HG03354 (cell line): ENCODE results near the gene RANBP17.
"Not testable (repeated sequence)": the region's sequence is repeated elsewhere in the genome, so short reads cannot be mapped to it uniquely, and the experiment has no call there.

Experiments used
- ATAC-seq: cut with Tn5 transposase; IDR thresholded peaks from one replicate; pipeline ENCODE4 v1.9.1; 2021; ENCODE audit warnings: mild to moderate bottlenecking; ENCODE audit not compliant: unreplicated experiment, poor library complexity, severe bottlenecking

RANBP17 gene

GRCh38 chr5:171269717-171270116, 407.9 kb downstream of the RANBP17 start:
- peak; percentile 66 for ATAC-seq

GRCh38 chr5:171270136-171270535, 408.3 kb downstream of the RANBP17 start:
- no peak for ATAC-seq

- ATAC-seq: no peak
Measured at GRCh38 chr5:171271798-171272197, 410.0 kb downstream of the RANBP17 start.

- ATAC-seq: no peak
Measured at GRCh38 chr5:171272996-171273970, 411.5 kb downstream of the RANBP17 start.

- no peak for ATAC-seq
Measured at GRCh38 chr5:171275841-171276544, 414.2 kb downstream of the RANBP17 start.

GRCh38 chr5:171283753-171284152, 421.9 kb downstream of the RANBP17 start:
- ATAC-seq: no peak

- ATAC-seq: no peak
Measured at GRCh38 chr5:171285465-171285864, 423.6 kb downstream of the RANBP17 start.

GRCh38 chr5:171288066-171288465, 426.2 kb downstream of the RANBP17 start:
- no peak for ATAC-seq

GRCh38 chr5:171291371-171291770, 429.6 kb downstream of the RANBP17 start:
- ATAC-seq: no peak

- ATAC-seq: no peak
Measured at GRCh38 chr5:171295299-171295698, 433.5 kb downstream of the RANBP17 start.

GRCh38 chr5:171295801-171296200, 434.0 kb downstream of the RANBP17 start:
- ATAC-seq: no peak

- not testable (repeated sequence) for ATAC-seq
Measured at GRCh38 chr5:171297941-171298340, 436.1 kb downstream of the RANBP17 start.

GRCh38 chr5:171299228-171299627, 437.4 kb downstream of the RANBP17 start:
- no peak for ATAC-seq

GRCh38 chr5:171299851-171300250, 438.0 kb downstream of the RANBP17 start:
- ATAC-seq: no peak

- ATAC-seq: no peak
Measured at GRCh38 chr5:171300358-171300757, 438.5 kb downstream of the RANBP17 start.

- no peak for ATAC-seq
Measured at GRCh38 chr5:171306166-171306565, 444.3 kb downstream of the RANBP17 start.

- ATAC-seq: no peak
Measured at GRCh38 chr5:171306781-171307591, 445.2 kb downstream of the RANBP17 start.

- ATAC-seq: no peak
Measured at GRCh38 chr5:171307789-171308452, 446.1 kb downstream of the RANBP17 start.

- no peak for ATAC-seq
Measured at GRCh38 chr5:171308453-171309275, 446.8 kb downstream of the RANBP17 start, which contains the start of gene TLX3. Gene TLX3, plus strand, starts transcription at chr5:171309248. Its CDS starts 118 bp downstream, at chr5:171309366.
